ENCODE results near the gene SLC6A11.

The SLC6A11 gene

GRCh38 chr3:10933805-10934481, 117.9 kb downstream of the SLC6A11 start:
- TF ChIP-seq, protein P1, sequence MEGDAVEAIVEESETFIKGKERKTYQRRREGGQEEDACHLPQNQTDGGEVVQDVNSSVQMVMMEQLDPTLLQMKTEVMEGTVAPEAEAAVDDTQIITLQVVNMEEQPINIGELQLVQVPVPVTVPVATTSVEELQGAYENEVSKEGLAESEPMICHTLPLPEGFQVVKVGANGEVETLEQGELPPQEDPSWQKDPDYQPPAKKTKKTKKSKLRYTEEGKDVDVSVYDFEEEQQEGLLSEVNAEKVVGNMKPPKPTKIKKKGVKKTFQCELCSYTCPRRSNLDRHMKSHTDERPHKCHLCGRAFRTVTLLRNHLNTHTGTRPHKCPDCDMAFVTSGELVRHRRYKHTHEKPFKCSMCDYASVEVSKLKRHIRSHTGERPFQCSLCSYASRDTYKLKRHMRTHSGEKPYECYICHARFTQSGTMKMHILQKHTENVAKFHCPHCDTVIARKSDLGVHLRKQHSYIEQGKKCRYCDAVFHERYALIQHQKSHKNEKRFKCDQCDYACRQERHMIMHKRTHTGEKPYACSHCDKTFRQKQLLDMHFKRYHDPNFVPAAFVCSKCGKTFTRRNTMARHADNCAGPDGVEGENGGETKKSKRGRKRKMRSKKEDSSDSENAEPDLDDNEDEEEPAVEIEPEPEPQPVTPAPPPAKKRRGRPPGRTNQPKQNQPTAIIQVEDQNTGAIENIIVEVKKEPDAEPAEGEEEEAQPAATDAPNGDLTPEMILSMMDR (IDR thresholded peaks at IDR 0.05; ENCODE audit: control insufficient read depth, insufficient read depth, low read depth, low read length, missing control alignments) = no peak
- DNase-seq (ENCODE audit: low read depth) = no peak
- H3K4me3 ChIP-seq (ENCODE audit: control insufficient read depth, low read depth, low read length) = no peak overlapping the region

GRCh38 chr3:10935028-10935427, 119.0 kb downstream of the SLC6A11 start:
- H3K4me3 ChIP-seq (ENCODE audit: control insufficient read depth, low read depth, low read length) = no peak overlapping the region
- DNase-seq (ENCODE audit: low read depth) = no peak
- TF ChIP-seq, protein P1 (IDR thresholded peaks at IDR 0.05; ENCODE audit: control insufficient read depth, insufficient read depth, low read depth, low read length, missing control alignments) = no peak

- no peak overlapping the region for H3K4me3 ChIP-seq (ENCODE audit: control insufficient read depth, low read depth, low read length)
- no peak for DNase-seq (ENCODE audit: low read depth)
- TF ChIP-seq, protein P1 (IDR thresholded peaks at IDR 0.05; ENCODE audit: control insufficient read depth, insufficient read depth, low read depth, low read length, missing control alignments) = no peak
Measured at GRCh38 chr3:10935846-10936631, 120.0 kb downstream of the SLC6A11 start.

DNA sequence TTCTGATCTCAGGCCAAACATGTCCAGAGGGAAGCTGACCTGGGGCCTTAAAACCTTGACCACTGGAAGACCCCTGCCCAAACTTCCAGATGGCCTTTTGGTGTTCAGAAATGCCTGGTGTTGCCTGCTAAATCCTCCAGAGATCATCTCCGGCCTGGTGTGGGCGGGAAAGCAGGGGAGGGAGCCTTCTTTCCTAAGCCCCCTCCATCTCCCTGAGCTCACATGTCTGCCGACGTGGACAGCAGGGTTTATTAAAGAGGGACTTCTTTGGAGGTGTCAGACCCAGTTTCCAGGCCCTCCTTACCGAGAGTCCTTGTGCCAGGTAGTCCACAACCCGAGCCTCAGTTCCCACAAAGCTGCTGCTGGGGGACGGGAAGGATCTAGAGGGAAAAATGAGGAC, 120.7 kb downstream of the SLC6A11 start:
- DNase-seq (ENCODE audit: low read depth) = no peak
- TF ChIP-seq, protein P1 (IDR thresholded peaks at IDR 0.05; ENCODE audit: control insufficient read depth, insufficient read depth, low read depth, low read length, missing control alignments) = no peak
- no peak overlapping the region for H3K4me3 ChIP-seq (ENCODE audit: control insufficient read depth, low read depth, low read length)

DNA sequence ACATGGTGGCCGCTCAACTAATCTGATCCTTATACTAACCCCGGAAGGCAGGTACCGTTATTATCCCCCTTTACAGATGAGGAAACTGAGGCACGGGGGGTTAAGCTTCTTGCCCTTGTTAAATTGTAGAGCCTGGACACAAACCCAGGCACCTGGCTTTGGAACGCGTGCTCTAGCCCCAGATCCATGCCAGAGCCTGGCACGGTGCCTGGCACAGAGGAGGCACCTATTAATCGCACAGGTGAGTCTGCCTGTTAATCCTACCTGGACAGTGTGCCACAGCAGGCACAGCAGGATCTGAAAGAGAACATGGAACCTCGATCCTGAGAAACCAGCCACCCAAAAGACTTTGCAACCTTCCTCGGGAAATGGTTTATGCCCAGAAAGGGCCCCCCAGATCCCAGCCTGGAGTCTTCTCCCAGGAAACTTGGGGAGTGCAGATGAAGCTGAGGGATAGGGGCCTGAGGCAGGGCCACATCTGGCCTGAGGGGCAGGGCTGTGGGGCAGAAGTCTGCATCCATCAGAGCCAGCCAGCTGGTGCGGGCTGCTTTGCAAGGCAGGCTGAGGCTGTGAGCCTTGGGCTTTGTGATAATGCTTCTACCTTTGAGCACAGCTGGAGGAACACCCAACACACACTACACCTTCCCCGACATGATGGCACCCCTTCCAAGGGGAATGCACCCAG, 121.3 kb downstream of the SLC6A11 start:
- H3K4me3 ChIP-seq (ENCODE audit: control insufficient read depth, low read depth, low read length) = no peak overlapping the region
- TF ChIP-seq, protein P1 (IDR thresholded peaks at IDR 0.05; ENCODE audit: control insufficient read depth, insufficient read depth, low read depth, low read length, missing control alignments) = no peak
- no peak for DNase-seq (ENCODE audit: low read depth)

- TF ChIP-seq, protein P1 (IDR thresholded peaks at IDR 0.05; ENCODE audit: control insufficient read depth, insufficient read depth, low read depth, low read length, missing control alignments) = no peak
- H3K4me3 ChIP-seq (ENCODE audit: control insufficient read depth, low read depth, low read length) = no peak overlapping the region
- DNase-seq (ENCODE audit: low read depth) = no peak
Measured at GRCh38 chr3:10939556-10939955, 123.5 kb downstream of the SLC6A11 start.

Measured in AG09309 (cell line).